Measurements from ENCODE around the gene KLHL17. TPM values are rescaled to one million over a fixed set of nuclear protein-coding genes. Genes with fewer than 3 reads are reported as not detected.

Gene KLHL17
- total RNA-seq, 1 experiment from 2014 or later, result 41.4 TPM

GRCh38 chr1:954927-955326, 5.5 kb upstream of the KLHL17 start:
- no peak overlapping the region for H3K4me3 Mint-ChIP-seq
- Histone ChIP-seq H2BK5ac (ENCODE audit: insufficient read length, low read length) (no peak overlapping the region), H3K9me3 (ENCODE audit: control insufficient read depth, low read depth, low read length) (no peaks in the 10 kb centered on the region), H3K79me1 (ENCODE audit: insufficient read depth, low read depth, low read length, poor library complexity, severe bottlenecking) (peaks cover 4% of the 10 kb centered on the region), H3K4me1 (ENCODE audit: insufficient read depth, low read length) (no peaks in the 10 kb centered on the region), H2AFZ (ENCODE audit: low read length) (no peak overlapping the region), H3K23ac (ENCODE audit: insufficient read length, low read depth, low read length) (no peak overlapping the region), H3K4me2 (ENCODE audit: insufficient read depth, insufficient read length, low read length) (no peak overlapping the region), H3K9ac (ENCODE audit: extremely low read depth, insufficient read length, low read length) (no peak overlapping the region), H4K91ac (ENCODE audit: insufficient read length, low read depth, low read length) (no peak overlapping the region), H4K5ac (ENCODE audit: insufficient read length, low read depth, low read length) (no peak overlapping the region), H2AK5ac (ENCODE audit: insufficient read length, low read length) (no peak overlapping the region), H3K18ac (ENCODE audit: insufficient read length, low read depth, low read length) (no peak overlapping the region), H2BK20ac (ENCODE audit: low read depth, low read length, poor library complexity, severe bottlenecking) (no peak overlapping the region), H3K23me2 (ENCODE audit: insufficient read length, low read depth, low read length, poor library complexity, severe bottlenecking) (no peaks in the 10 kb centered on the region), H3K79me2 (ENCODE audit: insufficient read depth, low read length) (peaks cover 5% of the 10 kb centered on the region; the same call in 1 of the 2 replicates), H2BK12ac (ENCODE audit: insufficient read length, low read depth, low read length) (no peak overlapping the region), H3T11ph (ENCODE audit: low read length) (no peak overlapping the region), H2BK15ac (ENCODE audit: low read depth, low read length) (no peak overlapping the region), H2BK120ac (ENCODE audit: low read depth, low read length, poor library complexity, severe bottlenecking) (no peak overlapping the region), H4K8ac (replicated peaks; ENCODE audit: insufficient read length, low read depth, low read length) (no peak overlapping the region), H3K27me3 (ENCODE audit: insufficient read depth, low read length) (peaks cover 4% of the 10 kb centered on the region; the same call in 1 of the 2 replicates), H3K14ac (ENCODE audit: insufficient read depth, low read length) (no peak overlapping the region), H3K4ac (ENCODE audit: low read depth, low read length) (no peak overlapping the region), H3K56ac (ENCODE audit: insufficient read length, low read depth, low read length) (no peak overlapping the region), H4K20me1 (ENCODE audit: control insufficient read depth, insufficient read depth, insufficient read length) (no peaks in the 10 kb centered on the region), H3K27ac (ENCODE audit: insufficient read length, low read depth, low read length) (no peak overlapping the region)
- H3K4me1 Mint-ChIP-seq, result peaks cover 7 to 16% of the 10 kb centered on the region in 2 experiments
- no CpG with 5 or more reads among the region's 13 CpGs for WGBS (ENCODE audit: extremely low coverage, insufficient read length, low lambda C conversion rate)
- DNase-seq, result no peak
- no peak for TF ChIP-seq CTCF (conservative IDR thresholded peaks at IDR 0.05)
- peaks cover 32 to 71% (median 59%) of the 10 kb centered on the region in 3 experiments; a peak in 6 of 7 replicates for H3K36me3 Mint-ChIP-seq (ENCODE audit: insufficient read depth in 1 of 3, low read depth in 3 of 3)
- H3K9me3 Mint-ChIP-seq, result no peaks in the 10 kb centered on the region; a peak in 2 of 5 replicates
- H3K27me3 Mint-ChIP-seq (ENCODE audit: low read depth), result peaks cover 5% of the 10 kb centered on the region
- H3K27ac Mint-ChIP-seq, result no peak overlapping the region

Data from H9 (cell line).